Measurements from ENCODE around the gene MSANTD2. TPM values are rescaled to one million over a fixed set of nuclear protein-coding genes. Genes with fewer than 3 reads are reported as not detected.

Gene MSANTD2
- total RNA-seq, 1 experiment from 2014 or later = 12.6 TPM

GRCh38 chr11:124801636-124802312 is 1.6 kb upstream of the MSANTD2 start:
- no peaks in the 10 kb centered on the region for H3K36me3 ChIP-seq
- no peaks in the 10 kb centered on the region for H3K9me3 ChIP-seq (replicated peaks)
- peaks cover 7% of the 10 kb centered on the region for H3K4me1 ChIP-seq
- H3K27me3 ChIP-seq = no peaks in the 10 kb centered on the region
- DNase-seq = no peak
- no peak overlapping the region for H3K4me3 ChIP-seq
- no peak overlapping the region for H3K27ac ChIP-seq

DNA sequence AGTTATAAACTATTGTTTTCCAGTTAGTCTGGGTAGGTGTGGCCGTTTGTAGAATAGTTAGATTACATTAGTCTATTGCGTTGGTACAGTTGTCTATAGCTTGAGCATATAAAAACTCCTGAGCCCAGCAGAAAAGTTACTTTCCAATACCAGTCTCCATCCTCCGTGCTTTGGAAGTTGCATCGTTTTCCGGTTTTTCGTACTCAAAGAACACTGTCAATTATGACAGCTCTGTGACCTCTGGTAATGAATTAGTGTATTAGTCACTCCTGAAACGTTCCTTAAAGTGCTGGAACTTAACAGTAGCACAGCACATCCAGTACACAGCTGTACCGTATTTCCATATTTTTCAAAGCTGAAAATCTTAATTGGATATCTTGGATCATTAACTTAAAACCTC is 808 bp upstream of the MSANTD2 start:
- Histone ChIP-seq H3K4me1 (peaks cover 7% of the 10 kb centered on the region), H3K36me3 (no peaks in the 10 kb centered on the region), H3K9me3 (replicated peaks) (no peaks in the 10 kb centered on the region), H3K27ac (peak overlapping the region; percentile 92), H3K27me3 (no peaks in the 10 kb centered on the region), H3K4me3 (peak overlapping the region; percentile 95)
- no peak for DNase-seq

- peak; percentile 22 to 37 for DNase-seq
- peak overlapping the region; percentile 92 for H3K27ac ChIP-seq
- H3K4me1 ChIP-seq = peaks cover 7% of the 10 kb centered on the region
- no peaks in the 10 kb centered on the region for H3K27me3 ChIP-seq
- no peaks in the 10 kb centered on the region for H3K36me3 ChIP-seq
- no peaks in the 10 kb centered on the region for H3K9me3 ChIP-seq (replicated peaks)
- peak overlapping the region; percentile 95 for H3K4me3 ChIP-seq
Measured at GRCh38 chr11:124799348-124800225, 619 bp downstream of the MSANTD2 start.

DNA sequence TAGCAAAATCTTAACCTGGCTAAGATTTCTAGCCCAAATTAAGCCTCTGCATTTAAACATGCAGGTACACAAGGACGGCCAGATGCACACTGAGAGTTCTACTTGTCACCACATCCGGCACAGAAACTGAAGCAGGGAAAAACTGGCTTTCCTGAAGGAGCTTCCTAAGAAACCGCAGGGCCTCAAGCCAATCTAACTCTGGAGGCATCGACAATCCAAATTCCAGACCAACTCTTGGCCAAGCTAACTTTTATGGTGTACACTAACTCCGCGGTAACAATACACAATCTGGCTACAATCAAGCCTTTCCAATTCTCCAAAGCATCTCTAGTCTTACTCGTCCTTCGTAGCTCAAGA is 1.2 kb downstream of the MSANTD2 start:
- H3K36me3 ChIP-seq = no peaks in the 10 kb centered on the region
- DNase-seq = peak in 1 of 2 experiments; percentile 32

DNA sequence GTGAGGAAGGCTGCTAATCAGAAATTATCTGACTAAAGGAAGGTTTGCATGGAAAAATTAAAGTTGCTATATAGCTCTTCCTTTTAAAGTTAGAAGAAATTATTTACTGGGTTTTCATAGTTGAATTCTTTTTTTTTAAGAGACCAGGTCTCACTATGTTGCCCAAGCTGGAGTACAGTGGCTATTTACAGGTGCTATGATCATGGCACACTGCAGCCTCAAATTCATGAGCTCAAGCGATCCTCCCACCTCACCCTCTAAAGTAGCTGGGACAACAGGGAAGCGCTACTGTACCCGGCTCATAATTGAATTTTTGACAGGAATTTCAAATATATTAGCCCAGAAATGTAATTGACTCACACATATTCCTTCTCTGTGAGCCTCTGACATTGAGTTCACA is 3.9 kb downstream of the MSANTD2 start:
- no peaks in the 10 kb centered on the region for H3K27me3 ChIP-seq
- H3K4me1 ChIP-seq = peaks cover 10% of the 10 kb centered on the region
- H3K27ac ChIP-seq = no peak overlapping the region
- H3K9me3 ChIP-seq (replicated peaks) = no peaks in the 10 kb centered on the region
- H3K36me3 ChIP-seq = no peaks in the 10 kb centered on the region
- H3K4me3 ChIP-seq = no peak overlapping the region
- no peak for DNase-seq

More for the DNA sequence above, 1.2 kb downstream of the MSANTD2 start:
- Histone ChIP-seq H3K4me3 (peak overlapping the region; percentile 95), H3K4me1 (peaks cover 7% of the 10 kb centered on the region), H3K27ac (peak overlapping the region; percentile 92), H3K9me3 (replicated peaks) (no peaks in the 10 kb centered on the region), H3K27me3 (no peaks in the 10 kb centered on the region)

DNA sequence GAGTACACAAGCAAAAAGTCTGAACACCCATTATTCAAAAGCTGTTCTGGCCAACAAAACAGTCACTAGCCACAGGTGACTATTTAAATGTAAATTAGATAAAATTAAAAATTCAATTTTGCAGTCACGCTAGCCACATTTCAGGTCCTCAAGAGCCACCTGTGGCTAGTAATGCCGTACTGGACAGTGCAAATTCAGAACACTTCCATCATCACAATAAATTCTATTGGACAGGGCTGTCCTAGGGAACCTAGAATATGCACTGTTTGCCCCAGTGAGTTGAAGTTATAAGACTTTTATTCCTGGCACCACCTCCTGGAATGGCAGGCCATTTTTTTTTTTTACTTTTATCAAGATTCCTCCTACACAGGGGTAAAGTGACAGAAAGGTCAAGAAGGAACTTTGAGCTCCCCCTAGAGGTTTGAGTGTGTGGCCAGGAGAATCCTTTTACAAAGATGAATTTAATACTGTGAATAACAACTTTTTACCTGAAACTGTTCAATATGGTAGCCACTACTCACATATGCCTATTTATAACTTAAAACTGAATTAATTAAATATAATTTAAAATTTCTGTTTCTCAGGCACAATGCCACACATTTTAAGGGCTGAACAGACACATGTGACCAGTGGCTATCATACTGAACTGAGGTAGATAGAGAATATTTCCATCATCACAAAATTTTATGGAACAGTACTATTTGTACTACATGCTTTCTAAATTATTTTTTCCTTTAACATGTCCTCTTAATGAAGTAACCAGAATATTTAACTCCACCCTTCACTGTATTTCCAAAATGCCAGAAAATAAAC is 6.5 kb downstream of the MSANTD2 start:
- Histone ChIP-seq H3K4me3 (no peak overlapping the region), H3K27ac (no peak overlapping the region), H3K4me1 (peaks cover 7% of the 10 kb centered on the region), H3K36me3 (no peaks in the 10 kb centered on the region), H3K27me3 (no peaks in the 10 kb centered on the region), H3K9me3 (replicated peaks) (no peaks in the 10 kb centered on the region)
- DNase-seq = peak in 1 of 2 experiments; percentile 62

- Histone ChIP-seq H3K9me3 (replicated peaks) (no peaks in the 10 kb centered on the region), H3K27ac (no peak overlapping the region), H3K4me3 (no peak overlapping the region), H3K36me3 (no peaks in the 10 kb centered on the region), H3K4me1 (peaks cover 7% of the 10 kb centered on the region), H3K27me3 (no peaks in the 10 kb centered on the region)
- DNase-seq = no peak
Measured at GRCh38 chr11:124791626-124792341, 8.4 kb downstream of the MSANTD2 start.

GRCh38 chr11:124788521-124788920 is 11.7 kb downstream of the MSANTD2 start:
- H3K36me3 ChIP-seq = no peaks in the 10 kb centered on the region
- no peaks in the 10 kb centered on the region for H3K27me3 ChIP-seq
- H3K4me1 ChIP-seq = peaks cover 7% of the 10 kb centered on the region
- no peaks in the 10 kb centered on the region for H3K9me3 ChIP-seq (replicated peaks)
- H3K4me3 ChIP-seq = no peak overlapping the region
- no peak for DNase-seq
- H3K27ac ChIP-seq = no peak overlapping the region

DNA sequence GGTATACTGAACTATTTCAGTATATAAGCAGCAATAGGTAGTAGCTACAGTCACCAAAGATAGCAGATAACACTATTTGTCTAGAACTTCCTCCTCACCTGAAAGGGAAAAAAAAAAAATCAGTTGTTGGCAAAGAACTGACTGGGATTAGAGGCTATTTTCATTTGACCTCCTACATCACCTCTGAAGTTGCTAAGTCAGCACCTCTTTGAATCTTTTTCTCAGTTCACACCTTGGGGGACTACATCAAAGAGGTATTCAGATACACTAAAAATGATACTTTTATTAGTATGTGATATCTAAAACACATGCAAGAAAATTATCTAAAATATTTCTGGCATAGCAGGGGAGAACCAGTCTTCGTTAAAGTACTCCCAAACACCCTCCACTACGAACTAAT is 16.2 kb downstream of the MSANTD2 start:
- Histone ChIP-seq H3K36me3 (no peaks in the 10 kb centered on the region; the same call in 1 of the 2 replicates), H3K27me3 (no peaks in the 10 kb centered on the region), H3K4me3 (no peak overlapping the region), H3K4me1 (no peaks in the 10 kb centered on the region), H3K9me3 (replicated peaks) (no peaks in the 10 kb centered on the region), H3K27ac (no peak overlapping the region)
- no peak for DNase-seq

DNA sequence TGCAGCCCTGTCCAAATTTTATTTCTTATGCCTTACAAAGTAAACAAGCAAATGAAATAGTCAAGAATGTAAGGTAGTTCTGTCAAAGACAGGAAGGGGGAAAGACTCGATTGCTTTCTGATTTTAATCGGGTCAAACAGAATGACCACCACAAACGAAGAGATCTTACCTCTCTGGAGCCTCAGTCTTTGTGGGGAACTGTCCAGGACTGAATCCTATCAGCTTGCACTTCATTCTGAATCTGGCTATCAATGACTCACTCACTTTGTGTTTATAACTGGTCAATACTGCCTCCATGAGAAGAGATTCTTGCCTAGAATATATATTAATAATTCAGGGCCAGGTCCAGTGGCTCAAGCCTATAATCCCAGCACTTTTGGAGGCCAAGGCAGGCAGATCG is 17.2 kb downstream of the MSANTD2 start:
- H3K4me3 ChIP-seq = no peak overlapping the region
- DNase-seq = no peak

GRCh38 chr11:124779568-124779967 is 20.6 kb downstream of the MSANTD2 start:
- no peaks in the 10 kb centered on the region for H3K9me3 ChIP-seq (replicated peaks)
- peaks cover 2% of the 10 kb centered on the region; the same call in 1 of the 2 replicates for H3K36me3 ChIP-seq

More for the DNA sequence above, 17.2 kb downstream of the MSANTD2 start:
- Histone ChIP-seq H3K9me3 (replicated peaks) (no peaks in the 10 kb centered on the region), H3K27ac (no peak overlapping the region), H3K36me3 (no peaks in the 10 kb centered on the region; the same call in 1 of the 2 replicates), H3K27me3 (no peaks in the 10 kb centered on the region), H3K4me1 (no peaks in the 10 kb centered on the region)

GRCh38 chr11:124778281-124778680 is 21.9 kb downstream of the MSANTD2 start:
- peaks cover 3% of the 10 kb centered on the region; the same call in 1 of the 2 replicates for H3K36me3 ChIP-seq
- H3K27me3 ChIP-seq = no peaks in the 10 kb centered on the region
- no peak for DNase-seq
- no peaks in the 10 kb centered on the region for H3K9me3 ChIP-seq (replicated peaks)
- H3K4me1 ChIP-seq = no peaks in the 10 kb centered on the region
- no peak overlapping the region for H3K27ac ChIP-seq
- no peak overlapping the region for H3K4me3 ChIP-seq

More at GRCh38 chr11:124779568-124779967, 20.6 kb downstream of the MSANTD2 start:
- Histone ChIP-seq H3K4me1 (no peaks in the 10 kb centered on the region), H3K4me3 (no peak overlapping the region), H3K27ac (no peak overlapping the region), H3K27me3 (no peaks in the 10 kb centered on the region)
- DNase-seq = no peak

DNA sequence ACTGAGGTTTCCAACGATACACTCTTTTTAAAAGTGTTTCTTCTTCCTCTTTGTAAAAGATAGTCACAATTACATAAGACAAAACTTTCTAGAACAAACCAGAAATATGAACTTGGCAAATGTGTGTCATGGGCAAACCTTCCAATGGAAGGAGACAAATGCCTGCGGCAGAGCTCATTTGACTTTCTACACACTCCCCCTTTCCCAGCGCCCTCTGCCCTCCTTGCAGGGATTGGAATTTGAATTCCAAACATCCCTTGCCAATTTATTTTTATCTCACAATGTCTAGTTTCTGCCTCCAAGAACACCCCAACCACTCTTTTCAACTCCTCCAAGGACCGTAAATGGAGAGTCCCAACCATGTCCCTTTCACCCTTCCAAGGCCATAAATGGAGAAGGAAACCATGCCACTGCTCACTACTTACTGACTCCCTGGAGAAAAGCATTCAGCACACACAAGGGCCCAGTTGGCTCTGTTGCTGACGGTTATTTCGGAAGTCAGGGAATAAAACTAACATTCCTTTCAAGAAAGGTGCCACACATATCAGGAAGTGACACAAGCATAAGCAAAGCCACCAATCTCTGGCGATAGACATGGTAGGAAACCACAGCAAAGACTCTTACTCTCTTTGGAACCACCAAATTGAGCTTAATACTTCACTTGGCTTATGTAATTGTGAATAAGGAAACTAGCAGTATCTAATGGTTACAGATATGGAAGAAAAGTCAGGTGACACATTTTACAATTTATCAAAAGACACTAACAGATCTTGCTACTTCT is 23.2 kb downstream of the MSANTD2 start:
- H3K4me1 ChIP-seq = no peaks in the 10 kb centered on the region
- H3K27ac ChIP-seq = no peak overlapping the region

More for the DNA sequence above, 23.2 kb downstream of the MSANTD2 start:
- no peaks in the 10 kb centered on the region for H3K9me3 ChIP-seq (replicated peaks)
- H3K4me3 ChIP-seq = no peak overlapping the region
- H3K27me3 ChIP-seq = no peaks in the 10 kb centered on the region
- H3K36me3 ChIP-seq = peaks cover 4% of the 10 kb centered on the region; the same call in 1 of the 2 replicates
- DNase-seq = no peak

Measured in SJCRH30 (cell line).